MM.1S (cell line): Measurements from ENCODE around the gene GPX4.

ENCODE experiments used
- CTCF ChIP-seq: fragments of 300-600 bp; sonication (generic); IDR thresholded peaks from 2 replicates; pipeline ENCODE4 v1.5.1; 2016; ENCODE audit warnings: antibody characterized with exemption, low read length, mixed read lengths
- EZH2phosphoT487 ChIP-seq: fragments of 300-600 bp; sonication (generic); IDR thresholded peaks from 2 replicates; pipeline ENCODE4 v1.6.1; 2018; ENCODE audit warnings: antibody characterized with exemption, low read length

GRCh38 chr19:1121395-1121794, 17.6 kb downstream of the GPX4 start:
- TF ChIP-seq CTCF (no peak), EZH2phosphoT487 (no peak)
